Stimulated activated memory B cell treated with anti-CD40 and anti-IgM and Interleukin-4, amounts not matched to agents 10 μg/mL and 1 μg/mL and 100 μg/mL, for 72 hours (primary cell): ENCODE data around the gene ZBTB7C.

ENCODE experiments used
- ATAC-seq: fragments of 150-1000 bp; cut with Tn5 transposase; 2 replicates; pipeline ENCODE4 v1.10.0; 2021
- H3K27ac Mint-ChIP-seq: one replicate; pipeline ENCODE4 v1.8.0; 2022; ENCODE audit warnings: mild to moderate bottlenecking, mixed read lengths
- H3K27me3 Mint-ChIP-seq: one replicate; pipeline ENCODE4 v1.8.0; 2022; ENCODE audit warnings: mixed read lengths
- H3K36me3 Mint-ChIP-seq: one replicate; pipeline ENCODE4 v1.8.0; 2022; ENCODE audit warnings: mixed read lengths
- H3K4me1 Mint-ChIP-seq: one replicate; pipeline ENCODE4 v1.8.0; 2022; ENCODE audit warnings: mixed read lengths
- H3K4me3 Mint-ChIP-seq: one replicate; pipeline ENCODE4 v1.8.0; 2022; ENCODE audit warnings: mild to moderate bottlenecking, moderate library complexity, mixed read lengths
- H3K9me3 Mint-ChIP-seq: one replicate; pipeline ENCODE4 v1.8.0; 2022; ENCODE audit warnings: mixed read lengths

The ZBTB7C gene

GRCh38 chr18:48265328-48265727 lies 143.9 kb downstream of the ZBTB7C start:
- Mint-ChIP-seq H3K27me3 (peaks cover 9% of the 10 kb centered on the region), H3K4me1 (no peaks in the 10 kb centered on the region), H3K4me3 (no peak overlapping the region), H3K9me3 (no peaks in the 10 kb centered on the region), H3K27ac (no peak overlapping the region), H3K36me3 (no peaks in the 10 kb centered on the region)
- no peak for ATAC-seq

- H3K4me3 Mint-ChIP-seq, result no peak overlapping the region
- ATAC-seq, result no peak
- no peaks in the 10 kb centered on the region for H3K4me1 Mint-ChIP-seq
- H3K9me3 Mint-ChIP-seq, result no peaks in the 10 kb centered on the region
- H3K36me3 Mint-ChIP-seq, result no peaks in the 10 kb centered on the region
- H3K27ac Mint-ChIP-seq, result no peak overlapping the region
- H3K27me3 Mint-ChIP-seq, result no peaks in the 10 kb centered on the region
These were observed 145.0 kb downstream of the ZBTB7C start for GRCh38 chr18:48263914-48264902.

GRCh38 chr18:48263192-48263853 lies 145.9 kb downstream of the ZBTB7C start:
- H3K36me3 Mint-ChIP-seq, result no peaks in the 10 kb centered on the region
- H3K27ac Mint-ChIP-seq, result no peak overlapping the region
- ATAC-seq, result no peak
- no peaks in the 10 kb centered on the region for H3K9me3 Mint-ChIP-seq
- no peaks in the 10 kb centered on the region for H3K4me1 Mint-ChIP-seq
- no peak overlapping the region for H3K4me3 Mint-ChIP-seq
- H3K27me3 Mint-ChIP-seq, result no peaks in the 10 kb centered on the region

- ATAC-seq, result no peak
- Mint-ChIP-seq H3K27me3 (no peaks in the 10 kb centered on the region), H3K4me3 (no peak overlapping the region), H3K27ac (no peak overlapping the region), H3K9me3 (peaks cover 7% of the 10 kb centered on the region), H3K4me1 (no peaks in the 10 kb centered on the region), H3K36me3 (no peaks in the 10 kb centered on the region)
These were observed 148.9 kb downstream of the ZBTB7C start for GRCh38 chr18:48260237-48260636.

GRCh38 chr18:48256848-48257247 lies 152.3 kb downstream of the ZBTB7C start:
- no peak overlapping the region for H3K4me3 Mint-ChIP-seq
- H3K9me3 Mint-ChIP-seq, result peaks cover 12% of the 10 kb centered on the region
- no peak for ATAC-seq
- H3K36me3 Mint-ChIP-seq, result no peaks in the 10 kb centered on the region
- H3K27me3 Mint-ChIP-seq, result peaks cover 14% of the 10 kb centered on the region
- H3K4me1 Mint-ChIP-seq, result no peaks in the 10 kb centered on the region
- no peak overlapping the region for H3K27ac Mint-ChIP-seq

GRCh38 chr18:48254077-48254602 lies 155.0 kb downstream of the ZBTB7C start:
- no peak overlapping the region for H3K4me3 Mint-ChIP-seq
- peaks cover 14% of the 10 kb centered on the region for H3K9me3 Mint-ChIP-seq
- no peaks in the 10 kb centered on the region for H3K4me1 Mint-ChIP-seq
- H3K27ac Mint-ChIP-seq, result no peak overlapping the region
- peaks cover 14% of the 10 kb centered on the region for H3K27me3 Mint-ChIP-seq
- ATAC-seq, result no peak
- H3K36me3 Mint-ChIP-seq, result no peaks in the 10 kb centered on the region

- ATAC-seq, result no peak
- no peak overlapping the region for H3K27ac Mint-ChIP-seq
- no peak overlapping the region for H3K4me3 Mint-ChIP-seq
- no peaks in the 10 kb centered on the region for H3K36me3 Mint-ChIP-seq
- H3K4me1 Mint-ChIP-seq, result no peaks in the 10 kb centered on the region
- H3K27me3 Mint-ChIP-seq, result peaks cover 14% of the 10 kb centered on the region
- peaks cover 20% of the 10 kb centered on the region for H3K9me3 Mint-ChIP-seq
These were observed 156.7 kb downstream of the ZBTB7C start for GRCh38 chr18:48252525-48252924.

- no peaks in the 10 kb centered on the region for H3K36me3 Mint-ChIP-seq
- no peaks in the 10 kb centered on the region for H3K4me1 Mint-ChIP-seq
- ATAC-seq, result no peak
- H3K4me3 Mint-ChIP-seq, result no peak overlapping the region
- no peak overlapping the region for H3K27ac Mint-ChIP-seq
- H3K9me3 Mint-ChIP-seq, result peaks cover 17% of the 10 kb centered on the region
- peaks cover 14% of the 10 kb centered on the region for H3K27me3 Mint-ChIP-seq
These were observed 158.3 kb downstream of the ZBTB7C start for GRCh38 chr18:48250918-48251317.

- no peak for ATAC-seq
- Mint-ChIP-seq H3K27me3 (peaks cover 14% of the 10 kb centered on the region), H3K9me3 (peaks cover 15% of the 10 kb centered on the region), H3K27ac (no peak overlapping the region), H3K4me3 (no peak overlapping the region), H3K36me3 (no peaks in the 10 kb centered on the region), H3K4me1 (no peaks in the 10 kb centered on the region)
These were observed 158.7 kb downstream of the ZBTB7C start for GRCh38 chr18:48250362-48250907.

- ATAC-seq, result no peak
- Mint-ChIP-seq H3K36me3 (no peaks in the 10 kb centered on the region), H3K27ac (no peak overlapping the region), H3K27me3 (peaks cover 14% of the 10 kb centered on the region), H3K4me1 (no peaks in the 10 kb centered on the region), H3K4me3 (no peak overlapping the region), H3K9me3 (peaks cover 15% of the 10 kb centered on the region)
These were observed 159.3 kb downstream of the ZBTB7C start for GRCh38 chr18:48249854-48250253.

GRCh38 chr18:48244530-48244929 lies 164.7 kb downstream of the ZBTB7C start:
- Mint-ChIP-seq H3K27me3 (peaks cover 22% of the 10 kb centered on the region), H3K27ac (no peak overlapping the region), H3K4me1 (no peaks in the 10 kb centered on the region), H3K4me3 (no peak overlapping the region), H3K36me3 (no peaks in the 10 kb centered on the region), H3K9me3 (peaks cover 11% of the 10 kb centered on the region)
- ATAC-seq, result no peak

- Mint-ChIP-seq H3K9me3 (peaks cover 7% of the 10 kb centered on the region), H3K27me3 (peaks cover 56% of the 10 kb centered on the region), H3K4me3 (no peak overlapping the region), H3K4me1 (no peaks in the 10 kb centered on the region), H3K36me3 (no peaks in the 10 kb centered on the region), H3K27ac (no peak overlapping the region)
- ATAC-seq, result no peak
These were observed 170.5 kb downstream of the ZBTB7C start for GRCh38 chr18:48238636-48239035.

GRCh38 chr18:48238206-48238605 lies 171.0 kb downstream of the ZBTB7C start:
- Mint-ChIP-seq H3K9me3 (peaks cover 7% of the 10 kb centered on the region), H3K27me3 (peaks cover 58% of the 10 kb centered on the region), H3K27ac (no peak overlapping the region), H3K4me1 (no peaks in the 10 kb centered on the region), H3K36me3 (no peaks in the 10 kb centered on the region), H3K4me3 (no peak overlapping the region)
- no peak for ATAC-seq

- Mint-ChIP-seq H3K27ac (no peak overlapping the region), H3K36me3 (no peaks in the 10 kb centered on the region), H3K4me1 (no peaks in the 10 kb centered on the region), H3K27me3 (peaks cover 51% of the 10 kb centered on the region), H3K9me3 (peaks cover 7% of the 10 kb centered on the region), H3K4me3 (no peak overlapping the region)
- no peak for ATAC-seq
These were observed 172.4 kb downstream of the ZBTB7C start for GRCh38 chr18:48236822-48237221.

GRCh38 chr18:48230467-48231113 lies 178.6 kb downstream of the ZBTB7C start:
- no peak overlapping the region for H3K27ac Mint-ChIP-seq
- no peak for ATAC-seq
- H3K4me1 Mint-ChIP-seq, result no peaks in the 10 kb centered on the region
- H3K36me3 Mint-ChIP-seq, result no peaks in the 10 kb centered on the region
- no peaks in the 10 kb centered on the region for H3K9me3 Mint-ChIP-seq
- H3K27me3 Mint-ChIP-seq, result peaks cover 24% of the 10 kb centered on the region
- H3K4me3 Mint-ChIP-seq, result no peak overlapping the region
